ENCODE results near the gene RGS13.

DNA sequence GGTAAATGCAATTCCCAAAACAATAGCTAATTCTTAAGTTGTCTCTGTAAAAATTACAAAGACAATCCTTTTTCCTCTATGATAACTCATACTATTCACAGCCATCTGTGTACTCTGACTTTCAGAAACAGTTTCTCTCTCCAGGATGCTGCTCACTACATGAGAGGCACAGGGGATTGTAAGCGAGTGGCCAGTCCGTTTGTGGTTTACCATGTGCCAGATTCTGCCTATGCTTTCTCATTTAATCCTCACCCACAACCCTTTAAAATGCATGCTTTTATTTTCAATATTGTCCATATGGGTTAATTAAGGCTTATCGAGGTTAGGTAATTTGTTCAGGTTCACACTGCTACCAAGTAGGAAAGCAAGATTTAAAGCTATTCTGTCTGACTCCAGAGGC is 37.4 kb upstream of the RGS13 start:
- no peak for TF ChIP-seq CTCF (IDR thresholded peaks at IDR 0.05)
- no peak for TF ChIP-seq POLR2A (IDR thresholded peaks at IDR 0.05)

Data from adrenal gland (tissue), 5 donors.